ENCODE data around the gene PPP1R15B.
A peak's percentile ranks its signal among the peaks of the same experiment; 100 is the strongest.

PPP1R15B gene

GRCh38 chr1:204411451-204412204, at the start of gene PPP1R15B:
Gene PPP1R15B (minus strand): TSS chr1:204411817. CDS start chr1:204411411, 406 bp downstream.
- peak; percentile 94 to 96 for DNase-seq

- DNase-seq, result no peak
These were observed 48.7 kb upstream of the PPP1R15B start for GRCh38 chr1:204460346-204460745.

GRCh38 chr1:204459706-204460105, 48.1 kb upstream of the PPP1R15B start:
- no peak for DNase-seq

GRCh38 chr1:204457666-204458065, 46.0 kb upstream of the PPP1R15B start:
- no peak for DNase-seq

GRCh38 chr1:204456826-204457442, 45.3 kb upstream of the PPP1R15B start:
- no peak for DNase-seq

- DNase-seq, result no peak
These were observed 44.2 kb upstream of the PPP1R15B start for GRCh38 chr1:204455831-204456145.

- peak; percentile 36 to 54 for DNase-seq
These were observed 43.6 kb upstream of the PPP1R15B start for GRCh38 chr1:204455063-204455830.

GRCh38 chr1:204454476-204454875, 42.9 kb upstream of the PPP1R15B start:
- DNase-seq, result no peak

GRCh38 chr1:204453141-204453772, 41.6 kb upstream of the PPP1R15B start:
- DNase-seq, result no peak

- no peak for DNase-seq
These were observed 39.9 kb upstream of the PPP1R15B start for GRCh38 chr1:204451352-204452124.

GRCh38 chr1:204450461-204451257, 39.0 kb upstream of the PPP1R15B start:
- no peak for DNase-seq

- DNase-seq, result no peak
These were observed 38.2 kb upstream of the PPP1R15B start for GRCh38 chr1:204449678-204450280.

GRCh38 chr1:204448991-204449677, 37.5 kb upstream of the PPP1R15B start:
- no peak for DNase-seq

GRCh38 chr1:204448344-204448964, 36.8 kb upstream of the PPP1R15B start:
- DNase-seq, result no peak

GRCh38 chr1:204447736-204448135, 36.1 kb upstream of the PPP1R15B start:
- peak in 1 of 2 experiments; percentile 11 for DNase-seq

GRCh38 chr1:204447190-204447589, 35.6 kb upstream of the PPP1R15B start:
- no peak for DNase-seq

- DNase-seq, result peak; percentile 98 to 99
These were observed 34.9 kb upstream of the PPP1R15B start for GRCh38 chr1:204446413-204447111.

GRCh38 chr1:204445860-204446412, 34.3 kb upstream of the PPP1R15B start:
- DNase-seq, result peak; percentile 38 to 74
